Gastrocnemius medialis (tissue), 4 donors: ENCODE data around the gene CTAGE1. TPM values are rescaled to one million over a fixed set of nuclear protein-coding genes. Genes with fewer than 3 reads are reported as not detected.

Source experiments
- ATAC-seq, 2 donors: fragments of 150-250 bp; one replicate each; pipeline ENCODE4 v1.9.1; 2016
- DNase-seq, 2 donors: peaks; one replicate each; pipeline ENCODE4 v3.0.0-alpha.2; 2019
- H3K27ac ChIP-seq, 4 donors: fragments of 200-600 bp; sonication (generic); 1 replicate in 1 of 4; 2 replicates in 3 of 4; pipeline ENCODE4 v1.5.1; 2016 to 2018; ENCODE audit warnings: mild to moderate bottlenecking in 2 of 4, moderate library complexity in 1 of 4
- H3K27me3 ChIP-seq, 3 donors: fragments of 200-600 bp; sonication (generic) in 2 of 3; 1 replicate in 1 of 3; 2 replicates in 2 of 3; pipeline versions ENCODE4 v1.5.1 to v1.6.0; 2016 to 2019; ENCODE audit warnings: mild to moderate bottlenecking in 1 of 3, moderate library complexity in 1 of 3
- H3K36me3 ChIP-seq, 2 donors: fragments of 200-600 bp; sonication (generic) in 1 of 2; one replicate each; pipeline ENCODE4 v1.5.1; 2017 to 2018
- H3K4me1 ChIP-seq, 2 donors: fragments of 200-600 bp; sonication (generic) in 1 of 2; one replicate each; pipeline ENCODE4 v1.5.1; 2016 to 2017; ENCODE audit warnings: mild to moderate bottlenecking in 2 of 2
- H3K4me3 ChIP-seq, 4 donors: fragments of 200-600 bp; sonication (generic) in 3 of 4; 1 replicate in 1 of 4; 2 replicates in 3 of 4; pipeline ENCODE4 v1.5.1; 2016 to 2019; ENCODE audit warnings: mild to moderate bottlenecking in 2 of 4
- H3K9me3 ChIP-seq, 3 donors: fragments of 200-600 bp; sonication (generic) in 2 of 3; 1 replicate in 1 of 3; 2 replicates in 2 of 3; pipeline ENCODE4 v1.5.1; 2016 to 2019
- CTCF ChIP-seq, 5 experiments: fragments of 450-650 bp in 3 of 5; fragments of 200-600 bp in 2 of 5; sonication (generic) in 2 of 5; IDR thresholded peaks in 4 of 5; conservative IDR thresholded peaks in 1 of 5; 1 replicate in 4 of 5; 2 replicates in 1 of 5; pipeline ENCODE4 v1.5.1; 2016 to 2019; ENCODE audit warnings: antibody characterized with exemption in 5 of 5, mild to moderate bottlenecking in 3 of 5, moderate library complexity in 3 of 5
- POLR2A ChIP-seq, 2 donors: fragments of 450-650 bp; IDR thresholded peaks; one replicate each; pipeline ENCODE4 v1.6.1; 2017; ENCODE audit warnings: antibody characterized with exemption in 2 of 2, mild to moderate bottlenecking in 2 of 2, moderate library complexity in 2 of 2
- in situ Hi-C, 4 donors: fragments of 200-750 bp; cut with MboI; loops; one replicate each; pipeline versions ENCODE4 v1.15.0 to v1.8.0; 2017; ENCODE audit warnings: low sequenced_read_pairs in 4 of 4
- intact Hi-C: fragments of 100-400 bp; cut with DNase I; formaldehyde crosslinking; loops from one replicate; pipeline ENCODE4 v1.15.1; 2023; ENCODE audit warnings: low total_unique reads
- total RNA-seq, 4 donors: library from RNA; depleted of rRNA; stranded (reverse); fragments of >200 nt; gene quantifications; one replicate each; pipeline versions ENCODE4 v1.1.0 to v1.2.3, GENCODE V29; 2016

The CTAGE1 gene
- total RNA-seq, 4 donors from 2014 or later, result not detected

DNA sequence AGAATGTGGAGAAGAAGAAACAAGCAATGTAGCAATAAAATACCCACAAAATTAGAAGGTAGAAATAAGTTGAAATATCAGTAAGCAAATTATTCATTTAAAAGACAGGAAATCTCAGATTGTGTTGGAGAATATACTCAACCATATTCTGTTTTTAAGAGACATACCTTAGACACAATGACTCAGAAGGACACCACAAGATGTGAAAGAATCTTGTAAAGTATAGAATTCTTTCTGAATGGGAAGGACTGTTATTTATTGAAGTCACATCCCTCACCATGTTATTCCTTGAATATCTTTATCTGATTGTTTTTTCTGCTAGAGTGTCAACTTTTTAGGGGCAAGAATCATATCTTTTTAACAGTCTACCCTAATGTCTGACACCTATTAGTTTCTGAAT lies 50.4 kb downstream of the CTAGE1 start:
- H3K27me3 ChIP-seq, result no peaks in the 10 kb centered on the region
- in situ Hi-C loops, result loop anchor here in 2 of 4 donors (25.0 kb wide), 1 partner anchor 205 kb away; the partner anchor contains the start of gene GATA6 (in 2 of the 2)

GRCh38 chr18:22363867-22364463 lies 53.8 kb downstream of the CTAGE1 start:
- ATAC-seq, result no peak
- Histone ChIP-seq H3K9me3 (no peaks in the 10 kb centered on the region), H3K27me3 (no peaks in the 10 kb centered on the region), H3K36me3 (no peaks in the 10 kb centered on the region), H3K4me1 (no peaks in the 10 kb centered on the region), H3K4me3 (no peak overlapping the region), H3K27ac (no peak overlapping the region)
- no peak for TF ChIP-seq POLR2A (IDR thresholded peaks at IDR 0.05)
- TF ChIP-seq CTCF (IDR thresholded peaks at IDR 0.05 in 4 of 5, conservative IDR thresholded peaks at IDR 0.05 in 1 of 5), result no peak
- intact Hi-C loops (no loop called here), in situ Hi-C loops (loop anchor here in 2 of 4 donors (25.0 kb wide), 1 partner anchor 202 kb away; the partner anchor contains the start of gene GATA6 (in 2 of the 2))
- DNase-seq, result no peak

More for the DNA sequence above, 50.4 kb downstream of the CTAGE1 start:
- TF ChIP-seq CTCF (IDR thresholded peaks at IDR 0.05 in 4 of 5, conservative IDR thresholded peaks at IDR 0.05 in 1 of 5) (no peak), POLR2A (IDR thresholded peaks at IDR 0.05) (no peak)
- intact Hi-C loops, result no loop called here
- ATAC-seq (no peak), DNase-seq (no peak)
- Histone ChIP-seq H3K9me3 (no peaks in the 10 kb centered on the region), H3K36me3 (no peaks in the 10 kb centered on the region), H3K4me3 (no peak overlapping the region), H3K4me1 (no peaks in the 10 kb centered on the region), H3K27ac (no peak overlapping the region)

Other genes with a start within 250 kb of the CTAGE1 start
- 1 to 10 TPM in 1 of 4 donors, under 1 TPM in 3; 0.34 to 1.2 (median 0.86) TPM for gene GATA6, start 248.3 kb downstream of the CTAGE1 start, total RNA-seq